SK-N-SH (cell line): Measurements from ENCODE around the gene SLX1A. TPM values are rescaled to one million over a fixed set of nuclear protein-coding genes. Genes with fewer than 3 reads are reported as not detected.

Experiments used
- CTCF ChIA-PET: fragments of 300-600, 350-600 bp; formaldehyde crosslinking; extraction: SDS; loops from one replicate; lab custom pipeline; 2021; lab: Yijun Ruan, JAX
- POLR2A ChIA-PET: fragments of 350-600 bp; sonication (Branson Sonifier 250); formaldehyde crosslinking; extraction: SDS; loops from one replicate; lab custom pipeline; 2020; ENCODE audit warnings: antibody characterized with exemption, inconsistent platforms; lab: Yijun Ruan, JAX
- DNase-seq: peaks from one replicate; pipeline ENCODE4 v3.0.0; 2012
- H2AFZ ChIP-seq: fragments of 200-600 bp; sonication (generic); 2 replicates; pipeline ENCODE4 v1.8.1; 2016; ENCODE audit warnings: antibody characterized with exemption, mild to moderate bottlenecking, low read depth
- H3F3A ChIP-seq: fragments of 200-600 bp; sonication (generic); replicated peaks from 2 replicates; pipeline ENCODE3; 2016; ENCODE audit warnings: antibody characterized with exemption, mild to moderate bottlenecking; ENCODE audit not compliant: insufficient read depth
- H3K27ac ChIP-seq, 2 experiments: fragments of 200-500 bp in 1 of 2; fragments of 200-600 bp in 1 of 2; sonication (Bioruptor generic) in 1 of 2; sonication (generic), shearing (Covaris generic) in 1 of 2; 2 replicates each; pipeline versions ENCODE4 v1.5.1 to v1.6.1; 2014 to 2016; ENCODE audit warnings: low read depth in 2 of 2, inconsistent platforms in 1 of 2, low read length in 1 of 2, mild to moderate bottlenecking in 1 of 2, mixed read lengths in 1 of 2
- H3K27me3 ChIP-seq: fragments of 200-600 bp; sonication (generic), shearing (Covaris generic); 2 replicates; pipeline ENCODE4 v1.6.1; 2016; ENCODE audit warnings: mixed run types; ENCODE audit not compliant: insufficient read depth
- H3K36me3 ChIP-seq, 2 experiments: fragments of 200-500 bp in 1 of 2; fragments of 200-600 bp in 1 of 2; sonication (Bioruptor generic) in 1 of 2; sonication (generic) in 1 of 2; replicated peaks in 1 of 2; 2 replicates each; pipeline versions ENCODE3 to v1.5.1; 2014 to 2016; ENCODE audit warnings: low read length in 1 of 2, mild to moderate bottlenecking in 1 of 2; ENCODE audit not compliant: insufficient read depth in 2 of 2, control insufficient read depth in 1 of 2
- H3K4me1 ChIP-seq, 2 experiments: fragments of 200-500 bp in 1 of 2; fragments of 200-600 bp in 1 of 2; sonication (Bioruptor generic) in 1 of 2; sonication (generic), shearing (Covaris generic) in 1 of 2; 2 replicates each; pipeline versions ENCODE4 v1.5.1 to v1.6.1; 2014 to 2016; ENCODE audit warnings: low read depth in 1 of 2, low read length in 1 of 2, mixed run types in 1 of 2; ENCODE audit not compliant: insufficient read depth in 2 of 2, control insufficient read depth in 1 of 2
- H3K4me2 ChIP-seq: fragments of 200-600 bp; sonication (generic), shearing (Covaris generic); 2 replicates; pipeline ENCODE4 v1.6.1; 2017; ENCODE audit warnings: mixed run types
- H3K4me3 ChIP-seq, 2 experiments: fragments of 200-500 bp in 1 of 2; fragments of 200-600 bp in 1 of 2; sonication (Bioruptor generic) in 1 of 2; sonication (generic), shearing (Covaris generic) in 1 of 2; 2 replicates each; pipeline versions ENCODE4 v1.5.1 to v1.8.1; 2014 to 2016; ENCODE audit warnings: low read depth in 2 of 2, inconsistent platforms in 1 of 2, low read length in 1 of 2, mild to moderate bottlenecking in 1 of 2, mixed read lengths in 1 of 2, moderate library complexity in 1 of 2
- H3K79me2 ChIP-seq: fragments of 200-600 bp; sonication (generic); 2 replicates; pipeline ENCODE4 v1.8.1; 2017; ENCODE audit warnings: mild to moderate bottlenecking; ENCODE audit not compliant: insufficient read depth
- H3K9ac ChIP-seq: fragments of 200-600 bp; sonication (generic); 2 replicates; pipeline ENCODE4 v1.6.1; 2017; ENCODE audit warnings: mixed run types
- H3K9me2 ChIP-seq: fragments of 200-600 bp; sonication (generic); 2 replicates; pipeline ENCODE4 v1.6.1; 2017; ENCODE audit warnings: mixed run types
- H3K9me3 ChIP-seq: fragments of 200-600 bp; sonication (generic); 2 replicates; pipeline ENCODE4 v1.6.1; 2017; ENCODE audit warnings: mixed run types, mild to moderate bottlenecking, moderate library complexity
- H4K20me1 ChIP-seq: fragments of 200-600 bp; sonication (generic); 2 replicates; pipeline ENCODE4 v1.6.1; 2017; ENCODE audit warnings: mild to moderate bottlenecking, mixed run types; ENCODE audit not compliant: insufficient read depth
- CHD2 ChIP-seq: fragments of 150-350 bp; IDR thresholded peaks from 2 replicates; pipeline ENCODE4 v1.6.1; 2018; ENCODE audit warnings: low read length; ENCODE audit not compliant: partially characterized antibody
- EP300 ChIP-seq, 2 experiments: IDR thresholded peaks; 2 replicates each; pipeline versions ENCODE4 v1.4.0 to v1.6.1; 2012; ENCODE audit warnings: borderline replicate concordance in 1 of 2, low read depth in 1 of 2, low read length in 1 of 2
- FOXJ3 ChIP-seq: sonication (generic); formaldehyde crosslinking; IDR thresholded peaks from 2 replicates; pipeline ENCODE4 v1.5.1; 2020; ENCODE audit warnings: mild to moderate bottlenecking, missing genetic modification reagents
- GATA2 ChIP-seq: sonication (generic); formaldehyde crosslinking; IDR thresholded peaks from 2 replicates; pipeline ENCODE4 v1.5.0; 2020; ENCODE audit warnings: mild to moderate bottlenecking, missing genetic modification reagents
- IRF3 ChIP-seq: fragments of 150-350 bp; IDR thresholded peaks from 2 replicates; pipeline ENCODE4 v1.6.1; 2016; ENCODE audit warnings: mild to moderate bottlenecking, low read depth, low read length
- MEF2A ChIP-seq: IDR thresholded peaks from 2 replicates; pipeline ENCODE4 v1.4.0; 2012; ENCODE audit warnings: low read depth, borderline replicate concordance
- NFIC ChIP-seq: IDR thresholded peaks from 2 replicates; pipeline ENCODE4 v1.4.0; 2012; ENCODE audit warnings: borderline replicate concordance
- RCOR1 ChIP-seq: fragments of 150-350 bp; IDR thresholded peaks from 2 replicates; pipeline ENCODE4 v1.6.1; 2017; ENCODE audit warnings: antibody characterized with exemption, low read length
- SIN3A ChIP-seq: IDR thresholded peaks from 2 replicates; pipeline ENCODE4 v1.6.1; 2012; ENCODE audit warnings: low read depth, mild to moderate bottlenecking, low read length, moderate library complexity, borderline replicate concordance
- SMC3 ChIP-seq: IDR thresholded peaks from 2 replicates; pipeline ENCODE4 v1.6.1; 2012; ENCODE audit warnings: low read depth, low read length, improper control_type of control experiment
- TAF1 ChIP-seq: IDR thresholded peaks from 2 replicates; pipeline ENCODE4 v1.6.1; 2012; ENCODE audit warnings: low read depth, mild to moderate bottlenecking, low read length, moderate library complexity, borderline replicate concordance
- USF1 ChIP-seq: IDR thresholded peaks from 2 replicates; pipeline ENCODE4 v1.4.0; 2012; ENCODE audit warnings: low read depth, borderline replicate concordance
- USF2 ChIP-seq: fragments of 150-350 bp; IDR thresholded peaks from 2 replicates; pipeline ENCODE4 v1.6.1; 2017; ENCODE audit warnings: antibody characterized with exemption, low read length, low read depth, borderline replicate concordance
- WGBS: methylation state at CpG from one replicate; pipeline ENCODE4 v1.1.6; 2017; ENCODE audit warnings: low lambda C conversion rate; 5-methylcytosine and 5-hydroxymethylcytosine counted together
- polyA plus RNA-seq, 3 experiments: library from polyadenylated mRNA; depleted of rRNA; stranded (reverse); fragments of >200 nt; gene quantifications; 2 replicates each; pipeline ENCODE4 v1.2.3, GENCODE V29; 2012
- TF ChIP-seq, protein P1 (sequence below): IDR thresholded peaks from 2 replicates; pipeline ENCODE4; 2012

The SLX1A gene
- polyA plus RNA-seq, 1 of the 3 experiments (the other 2 are of a cell fraction), result 68.8 TPM

- Histone ChIP-seq H4K20me1 (no peaks in the 10 kb centered on the region), H3K9ac (no peak overlapping the region), H3K79me2 (no peaks in the 10 kb centered on the region), H2AFZ (no peak overlapping the region), H3K27ac (peak overlapping the region in 1 of 2 experiments; percentile 28; a peak in 1 of 4 replicates), H3F3A (peaks cover 4% of the 10 kb centered on the region), H3K36me3 (peaks cover 0 to 6% of the 10 kb centered on the region in 2 experiments), H3K4me3 (no peak overlapping the region), H3K9me2 (no peaks in the 10 kb centered on the region), H3K4me2 (no peak overlapping the region), H3K4me1 (peaks cover 0 to 25% of the 10 kb centered on the region in 2 experiments; a peak in 1 of 4 replicates), H3K27me3 (no peaks in the 10 kb centered on the region), H3K9me3 (no peaks in the 10 kb centered on the region)
- 97% methylated on average over 8 of the region's 15 CpGs for WGBS
- ChIA-PET CTCF (interaction anchor here (1.3 to 6.0 kb wide), 2 partner anchors 90 to 93 kb away, joined by 3 to 33 read pairs; partner anchors contain the start of genes TBX6 and YPEL3), POLR2A (no interaction called here)
- peak; percentile 30 for DNase-seq
- TF ChIP-seq EP300 (IDR thresholded peaks at IDR 0.05; ENCODE audit: borderline replicate concordance in 1 of 2, low read depth in 1 of 2, low read length in 1 of 2), result no peak
- no peak for TF ChIP-seq CHD2
- no peak for TF ChIP-seq USF1
- TF ChIP-seq GATA2, result no peak
- TF ChIP-seq, protein P1, sequence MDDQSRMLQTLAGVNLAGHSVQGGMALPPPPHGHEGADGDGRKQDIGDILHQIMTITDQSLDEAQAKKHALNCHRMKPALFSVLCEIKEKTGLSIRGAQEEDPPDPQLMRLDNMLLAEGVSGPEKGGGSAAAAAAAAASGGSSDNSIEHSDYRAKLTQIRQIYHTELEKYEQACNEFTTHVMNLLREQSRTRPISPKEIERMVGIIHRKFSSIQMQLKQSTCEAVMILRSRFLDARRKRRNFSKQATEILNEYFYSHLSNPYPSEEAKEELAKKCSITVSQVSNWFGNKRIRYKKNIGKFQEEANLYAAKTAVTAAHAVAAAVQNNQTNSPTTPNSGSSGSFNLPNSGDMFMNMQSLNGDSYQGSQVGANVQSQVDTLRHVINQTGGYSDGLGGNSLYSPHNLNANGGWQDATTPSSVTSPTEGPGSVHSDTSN, result no peak
- TF ChIP-seq SMC3, result no peak
- TF ChIP-seq MEF2A, result no peak
- no peak for TF ChIP-seq NFIC
- no peak for TF ChIP-seq USF2
- TF ChIP-seq FOXJ3 (CRISPR knock-in tag), result no peak
- no peak for TF ChIP-seq IRF3
- TF ChIP-seq SIN3A, result no peak
- TF ChIP-seq RCOR1, result no peak
- TF ChIP-seq TAF1, result no peak
Measured at GRCh38 chr16:30185683-30186421, 7.8 kb upstream of the SLX1A start.
